HG03175 (cell line): ENCODE measurements around the gene CCDC174.
"Not testable (repeated sequence)": the region's sequence is repeated elsewhere in the genome, so short reads cannot be mapped to it uniquely, and the experiment has no call there.

Experiments used
- ATAC-seq: cut with Tn5 transposase; IDR thresholded peaks from one replicate; pipeline ENCODE4 v1.9.1; 2021; ENCODE audit warnings: mild to moderate bottlenecking, moderate library complexity; ENCODE audit not compliant: unreplicated experiment

Gene CCDC174

DNA sequence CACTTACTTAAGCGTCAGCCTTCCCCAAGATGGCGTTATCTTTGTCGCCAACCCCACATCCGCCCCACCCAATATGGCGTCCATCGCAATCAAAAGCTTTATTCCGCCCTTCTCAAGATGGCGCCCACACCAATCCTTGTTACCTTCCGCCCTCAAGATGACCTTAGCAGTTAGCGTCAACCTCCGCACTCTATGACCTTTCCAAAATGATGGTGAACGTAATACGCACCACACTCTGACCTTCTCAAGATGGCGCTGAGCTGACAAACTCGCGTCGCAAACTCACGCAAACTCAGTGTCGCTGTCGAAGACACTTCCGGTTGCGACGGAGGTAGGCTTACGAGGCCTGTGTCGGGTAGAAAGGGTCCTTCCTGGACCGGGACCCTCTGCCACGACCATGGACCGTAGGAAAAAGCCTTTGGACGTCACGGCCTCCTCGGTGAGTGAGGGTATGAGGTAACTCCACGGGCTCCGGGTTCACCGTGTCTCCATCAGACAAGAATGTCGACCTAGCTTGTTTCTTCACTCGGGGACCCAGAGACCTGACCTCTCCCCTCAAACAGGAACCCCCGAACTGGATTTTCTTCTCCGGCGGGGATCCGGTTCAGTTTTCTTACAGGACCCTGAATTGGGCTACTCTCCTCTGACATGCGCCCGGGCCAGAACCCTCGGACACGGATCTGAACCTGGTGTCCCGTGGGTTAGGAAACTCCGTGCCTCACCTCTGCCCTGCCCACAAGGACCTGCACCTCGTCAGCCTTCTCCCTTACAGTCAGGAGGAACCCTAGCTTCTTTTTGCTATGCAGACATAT, at the start of gene CCDC174:
CCDC174 (plus strand) TSS at position 323 of the 812 bp plus-strand sequence; CDS start at position 398, 75 bp downstream.
- ATAC-seq: peak; percentile 99

DNA sequence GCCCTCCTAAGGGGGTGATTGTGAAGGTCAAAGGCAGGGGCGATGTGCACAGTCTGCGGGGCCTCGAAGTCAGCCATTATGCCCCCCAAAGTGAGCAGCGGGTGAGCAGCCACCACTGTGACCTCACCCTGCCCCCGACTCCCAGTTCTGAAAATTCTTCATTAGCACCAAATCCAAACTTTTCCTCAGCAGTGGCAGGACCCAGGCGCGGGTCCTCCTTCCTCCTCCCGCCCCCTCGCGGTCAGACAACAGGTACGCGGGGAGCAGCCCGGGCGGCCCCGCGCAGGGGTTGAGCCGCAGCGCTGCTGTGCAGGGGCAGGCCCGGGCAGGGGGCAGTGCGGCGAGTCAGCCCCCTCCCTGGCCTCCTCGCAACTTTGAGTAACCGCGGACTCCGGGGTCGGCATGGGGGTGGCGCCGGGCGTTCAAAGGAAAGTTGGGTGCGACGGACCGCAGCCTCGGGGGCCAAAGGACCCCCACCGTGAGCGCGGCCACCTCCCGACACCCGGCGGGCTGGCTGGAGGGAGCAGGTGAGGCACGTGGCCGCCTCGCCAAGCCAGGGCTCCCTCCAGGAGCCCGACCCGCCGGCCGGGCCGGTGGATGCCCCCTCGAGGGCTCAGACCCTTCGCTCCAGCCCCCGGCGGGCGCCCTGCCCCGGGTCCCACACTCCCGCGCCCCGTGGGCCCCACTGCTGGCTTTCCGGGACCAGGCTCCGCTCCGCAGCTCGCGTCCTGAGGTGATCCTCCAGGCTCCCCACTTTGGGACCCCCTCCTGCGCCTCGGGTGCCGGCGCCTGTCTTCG, 49.4 kb upstream of the CCDC174 start:
- no peak for ATAC-seq

DNA sequence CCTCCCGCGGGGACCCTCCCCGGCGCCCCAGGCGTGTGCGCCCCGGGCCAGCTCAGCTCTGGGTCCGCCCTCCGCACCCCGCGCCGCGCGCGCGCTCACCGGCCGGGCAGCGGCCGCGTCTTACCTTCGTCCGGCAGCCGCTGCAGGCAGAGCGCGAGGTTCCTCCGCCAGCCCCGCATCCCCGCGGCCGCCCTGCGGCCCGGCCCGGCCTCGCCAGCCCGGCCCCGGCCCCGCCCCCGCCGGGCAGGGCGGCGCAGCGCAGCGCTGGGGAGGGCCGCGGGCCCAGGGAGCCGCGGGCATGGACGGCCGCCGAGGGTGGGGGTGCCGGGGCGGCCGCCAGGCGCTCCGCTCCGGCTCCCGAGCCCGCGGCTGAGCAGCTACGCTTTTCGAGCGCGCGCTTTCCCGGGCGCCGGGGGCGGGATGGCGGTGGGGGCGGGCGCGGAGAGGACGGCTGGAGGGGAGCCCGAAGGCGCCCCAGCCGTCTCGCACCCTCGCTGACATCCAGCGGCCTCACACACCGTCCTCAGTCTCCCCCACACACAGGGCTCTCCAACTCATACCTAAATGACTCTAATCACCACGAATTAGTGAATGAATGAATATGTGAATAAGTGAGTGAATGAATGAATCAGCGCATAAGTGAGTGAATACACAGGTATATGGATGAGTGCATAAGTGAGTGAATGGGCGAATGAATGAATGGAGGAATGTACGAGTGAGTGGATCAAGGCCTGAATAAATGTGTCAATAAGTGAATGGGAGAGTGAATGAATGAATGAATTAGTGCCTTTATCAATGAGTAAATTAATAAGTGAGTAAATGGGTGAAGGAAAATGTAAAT, 48.5 kb upstream of the CCDC174 start:
- no peak for ATAC-seq

DNA sequence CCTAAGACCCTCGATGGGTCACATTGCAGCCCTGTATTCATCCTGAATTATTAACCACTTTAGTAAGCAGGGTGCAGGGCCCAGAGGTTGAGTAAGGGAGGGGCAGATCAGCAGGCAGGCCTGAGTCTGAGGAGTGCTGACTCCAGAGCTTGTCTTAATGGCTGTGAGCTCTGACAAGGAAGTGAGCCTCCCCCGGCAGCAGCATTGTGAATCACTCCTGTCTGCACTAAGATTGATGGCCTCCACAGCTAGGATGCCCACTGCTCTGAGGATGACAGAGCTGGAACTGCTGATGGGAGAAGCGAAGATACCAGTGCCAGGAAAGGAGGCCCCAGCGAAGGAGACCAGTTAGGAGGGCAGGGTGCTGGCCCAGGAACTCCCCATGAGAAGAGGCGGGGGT, 46.5 kb upstream of the CCDC174 start:
- no peak for ATAC-seq

DNA sequence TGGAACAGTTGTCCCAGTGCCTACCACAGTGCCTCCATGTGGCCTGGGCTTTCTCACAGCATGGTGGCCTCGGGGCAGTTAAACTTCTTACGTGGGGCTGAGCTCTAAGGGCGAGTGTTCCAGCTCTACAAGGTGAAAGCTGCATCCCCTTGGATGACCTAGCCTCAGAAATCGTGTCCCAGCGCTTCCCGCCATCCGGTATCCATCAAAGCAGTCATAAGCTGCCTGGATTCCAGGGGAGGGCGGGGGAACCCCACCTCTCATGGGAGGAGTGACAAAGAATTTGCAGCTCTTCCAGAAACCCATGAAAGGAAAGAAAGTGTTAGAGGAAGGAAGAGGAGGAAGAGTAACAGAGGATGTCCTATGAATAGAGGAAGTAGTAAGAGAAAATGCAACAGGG, 45.8 kb upstream of the CCDC174 start:
- no peak for ATAC-seq

DNA sequence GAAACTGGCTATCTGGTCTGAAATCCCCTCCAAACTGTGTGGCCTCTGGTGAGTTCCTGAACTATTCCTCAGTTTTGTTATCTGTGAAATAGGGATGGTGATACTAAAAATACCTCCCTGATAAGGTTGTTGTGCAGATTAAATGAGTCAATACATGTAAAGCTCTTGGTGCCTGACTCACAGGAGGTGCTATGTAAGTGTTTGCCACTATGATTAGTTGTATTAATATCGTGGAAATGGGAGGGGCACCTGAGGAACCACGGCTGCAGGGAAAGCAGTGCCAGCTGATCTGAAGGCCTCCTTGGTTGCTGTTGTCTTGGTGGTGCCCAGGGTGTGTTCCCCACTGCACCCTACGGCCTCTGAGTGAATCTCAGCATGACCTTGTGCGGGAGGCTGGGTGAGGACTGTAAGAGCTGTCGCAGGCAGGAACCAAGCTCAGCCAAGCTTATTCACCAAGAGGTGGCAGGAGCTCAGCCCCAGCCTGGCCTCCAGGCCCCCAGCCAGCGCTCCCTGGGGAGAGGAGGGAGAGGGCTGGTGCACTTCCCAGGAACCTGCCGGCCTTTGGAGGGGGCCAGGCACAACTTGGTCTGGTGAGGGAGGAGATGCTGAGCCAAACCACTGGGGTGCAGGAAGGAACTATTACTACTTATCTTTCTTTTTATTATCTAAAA, 44.8 kb upstream of the CCDC174 start:
- ATAC-seq: no peak

DNA sequence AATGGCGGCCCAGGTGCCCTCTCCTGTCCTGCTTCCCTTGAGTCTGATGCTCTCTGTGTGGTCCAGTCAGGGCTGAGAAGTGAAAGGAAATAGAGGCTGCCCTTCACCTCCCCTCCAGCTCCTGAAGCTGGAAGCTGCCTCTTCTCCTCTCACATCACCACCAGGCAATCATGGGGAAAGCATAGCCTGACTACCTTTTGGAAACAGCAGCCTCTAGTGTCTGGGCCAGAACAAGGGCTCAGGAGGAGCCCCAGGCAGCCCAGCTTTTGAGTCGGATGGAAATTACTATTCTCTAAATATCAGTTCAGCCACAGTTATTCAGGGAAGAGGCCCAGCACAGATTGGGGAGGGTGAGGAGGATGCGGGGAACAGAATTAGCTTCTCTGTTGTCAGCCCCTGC, 43.3 kb upstream of the CCDC174 start:
- no peak for ATAC-seq

DNA sequence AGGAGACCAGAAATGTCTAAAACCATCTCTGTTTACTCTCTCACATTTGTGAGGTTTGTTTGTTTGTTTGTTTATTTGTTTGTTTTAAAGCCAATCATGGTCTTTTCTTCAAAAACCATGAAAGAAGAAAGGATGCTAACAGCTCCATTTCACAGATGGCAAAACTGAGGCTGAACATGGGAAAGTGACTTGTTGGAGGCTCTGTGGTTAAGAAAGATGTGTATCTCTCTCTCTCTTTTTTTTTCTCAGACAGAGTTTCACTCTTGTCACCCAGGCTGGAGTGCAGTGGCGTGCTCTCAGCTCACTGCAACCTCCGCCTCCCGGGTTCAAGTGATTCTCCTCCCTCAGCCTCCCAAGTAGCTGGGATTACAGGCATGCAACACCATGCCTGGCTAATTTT, 42.5 kb upstream of the CCDC174 start:
- ATAC-seq: not testable (repeated sequence)

DNA sequence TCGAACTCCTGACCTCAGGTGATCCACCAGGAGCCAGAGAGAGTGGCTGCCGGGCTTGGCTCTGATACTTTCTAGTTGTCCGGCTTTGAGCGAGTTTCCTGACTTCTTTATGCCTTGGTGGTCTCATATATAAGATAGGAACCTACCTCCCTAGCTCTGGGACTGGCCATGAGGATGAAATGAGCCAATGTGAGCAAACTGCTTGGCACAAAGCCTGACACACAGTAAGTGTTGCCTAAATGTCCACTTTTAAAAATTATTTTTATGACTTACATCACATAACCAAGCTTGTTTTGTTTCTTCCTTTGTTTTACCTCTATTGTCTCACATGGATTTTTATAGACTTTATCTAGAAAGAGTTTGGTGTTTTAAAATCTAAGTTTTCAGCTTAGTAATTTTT, 42.1 kb upstream of the CCDC174 start:
- no peak for ATAC-seq

DNA sequence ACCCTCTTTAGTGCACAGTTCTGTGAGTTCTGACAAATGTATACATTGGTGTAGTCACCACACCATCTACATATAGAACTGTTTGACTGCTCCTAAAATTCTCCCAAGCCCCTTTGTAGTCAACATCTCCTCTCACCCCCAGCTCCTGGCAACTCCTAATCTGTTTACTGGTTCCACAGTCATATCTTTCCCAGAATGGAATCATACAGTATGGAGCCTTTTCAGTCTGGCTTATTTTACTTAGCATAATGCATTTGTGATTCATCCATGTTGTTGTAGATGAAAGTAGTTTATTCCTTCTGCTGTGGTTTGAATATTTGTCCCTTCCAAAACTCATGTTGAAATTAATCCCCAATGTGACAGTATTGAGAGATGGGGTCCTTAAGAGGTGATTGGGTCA, 41.6 kb upstream of the CCDC174 start:
- ATAC-seq: no peak

DNA sequence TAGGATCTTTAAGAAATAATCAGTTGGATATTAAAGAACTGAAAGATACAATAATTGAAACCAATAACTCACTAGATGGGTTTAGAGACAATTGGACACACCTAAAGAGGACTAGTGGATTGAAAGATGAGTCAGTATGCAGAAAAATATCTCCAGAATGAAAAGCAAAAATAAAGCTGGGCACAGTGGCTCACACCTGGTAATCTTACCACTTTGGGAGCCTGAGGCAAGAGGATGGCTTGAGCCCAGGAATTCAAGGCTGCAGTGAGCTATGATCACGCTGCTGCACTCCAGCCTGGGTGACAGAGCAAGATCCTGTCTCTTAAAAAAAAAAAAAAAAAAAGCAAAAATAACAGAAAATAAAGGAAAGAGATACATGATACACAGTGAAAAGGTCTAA, 37.4 kb upstream of the CCDC174 start:
- ATAC-seq: no peak

DNA sequence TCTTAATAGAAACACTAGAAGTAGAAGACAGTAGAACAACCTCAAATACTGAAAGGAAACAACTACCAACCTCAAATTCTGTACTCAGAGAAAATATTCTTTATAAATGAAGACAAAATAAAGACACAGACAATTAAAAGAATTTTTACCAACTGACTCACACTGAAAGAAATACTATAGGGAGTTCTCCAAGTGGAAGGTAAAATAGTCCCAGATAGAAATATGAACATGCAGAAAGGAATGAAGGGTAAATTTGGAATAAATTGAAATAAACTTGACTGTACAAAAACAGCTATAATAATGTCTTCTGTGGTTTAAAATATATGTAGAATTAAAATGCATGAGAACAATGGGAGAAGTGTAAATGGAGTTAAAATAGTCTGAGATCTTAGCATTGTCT, 36.7 kb upstream of the CCDC174 start:
- no peak for ATAC-seq

DNA sequence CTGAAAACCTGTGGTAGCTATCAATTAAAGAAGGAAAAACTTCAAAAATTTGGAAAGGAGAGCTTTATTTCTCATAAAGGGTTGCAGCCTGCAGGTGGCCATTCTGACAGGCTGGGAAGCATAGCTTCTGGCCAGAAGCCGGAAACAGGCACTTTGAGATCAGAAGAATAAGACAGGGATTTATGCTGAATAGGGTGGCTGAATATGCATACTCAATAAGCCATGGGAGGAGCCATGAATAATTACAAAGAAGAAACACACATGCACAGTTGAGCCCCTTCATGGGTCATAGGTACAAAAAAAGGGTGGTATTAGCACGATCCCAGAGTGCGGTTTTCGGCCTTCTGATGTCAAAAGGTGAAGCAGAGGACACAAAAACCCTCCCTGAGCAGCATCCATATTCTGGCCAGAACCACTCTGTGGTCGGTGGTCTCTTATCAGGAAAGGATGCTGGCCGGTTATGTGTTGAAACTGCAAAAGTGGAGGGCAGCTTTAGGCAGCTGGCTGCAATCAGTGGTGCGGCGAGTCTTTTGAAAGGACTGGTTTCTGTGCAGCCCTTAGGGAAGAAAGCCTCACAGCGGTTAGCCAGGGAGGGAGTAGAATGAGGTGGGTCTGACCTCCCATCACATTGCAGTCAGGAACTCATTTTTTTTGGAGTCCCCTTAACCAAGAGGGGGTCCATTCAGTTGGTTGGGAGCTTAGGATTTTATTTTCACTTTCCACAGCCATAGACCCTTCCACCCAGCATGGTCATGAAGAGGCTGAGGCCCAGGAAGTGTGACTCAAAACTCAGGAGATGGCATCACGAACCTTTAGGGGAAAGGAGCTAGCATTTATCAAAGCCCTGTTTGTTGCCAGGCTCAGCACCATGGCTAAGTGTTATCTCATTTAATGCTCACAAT, 34.7 kb upstream of the CCDC174 start:
- ATAC-seq: no peak

DNA sequence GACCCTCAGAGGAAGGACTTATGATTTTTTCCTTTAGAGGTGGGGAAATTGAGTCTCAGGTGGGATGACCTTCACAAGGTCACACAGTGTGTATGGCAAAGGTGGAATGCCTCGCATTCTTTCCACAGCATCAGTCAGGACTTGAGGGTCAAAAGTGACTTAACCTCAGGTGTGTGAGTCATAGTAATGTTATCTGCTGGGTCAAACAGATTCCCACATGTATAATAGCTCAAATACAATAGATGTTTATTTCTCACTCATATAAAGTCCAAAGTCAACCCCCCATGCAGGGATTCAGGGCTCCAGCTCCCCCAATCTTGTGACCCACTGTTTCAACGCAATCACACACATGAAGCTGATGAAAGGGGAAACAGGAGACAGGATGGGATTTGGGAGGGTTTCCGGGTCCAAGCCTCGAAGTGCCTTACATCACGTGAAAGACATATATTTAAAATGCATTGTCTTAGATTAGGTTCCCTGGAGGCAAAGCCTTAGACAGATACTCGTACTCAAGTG, 34.0 kb upstream of the CCDC174 start:
- no peak for ATAC-seq

DNA sequence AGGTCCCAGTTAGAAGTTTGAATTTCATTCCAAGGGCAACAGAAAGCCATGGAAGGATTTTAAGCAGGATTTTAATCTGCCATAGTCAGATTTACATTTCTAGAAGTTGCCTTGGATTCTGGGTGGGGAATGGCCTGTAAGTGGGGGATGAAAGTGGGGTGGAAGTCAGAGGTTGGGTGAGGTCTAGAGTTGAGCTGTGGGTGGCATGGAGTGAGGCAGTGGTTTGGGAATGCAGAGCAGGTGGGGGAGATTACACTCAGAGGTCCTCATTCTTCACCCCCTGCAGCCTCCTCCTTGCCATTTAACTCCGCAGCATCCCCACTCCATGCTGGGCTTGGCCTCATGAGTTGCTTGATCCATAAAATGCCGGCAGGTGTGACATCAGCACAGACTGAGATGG, 32.0 kb upstream of the CCDC174 start:
- ATAC-seq: no peak

DNA sequence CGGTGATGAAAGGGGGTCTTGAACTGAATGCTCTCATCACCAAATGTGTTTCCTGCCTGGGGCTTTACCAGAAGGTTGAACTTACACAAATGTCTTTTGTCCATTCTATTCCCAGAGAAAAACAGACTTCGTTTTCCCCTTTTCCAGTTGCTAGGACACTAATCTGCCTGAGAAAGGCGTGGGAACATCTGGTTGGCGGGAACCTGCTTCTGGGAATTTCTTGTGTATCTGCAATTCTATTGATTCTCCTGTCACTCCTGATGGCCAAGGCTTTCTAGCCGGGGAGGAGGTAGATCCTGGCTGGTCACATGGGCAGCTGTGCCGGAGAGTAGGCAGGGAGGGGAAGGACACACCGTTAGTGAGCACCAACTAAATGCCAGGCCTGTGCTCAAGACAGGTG, 31.1 kb upstream of the CCDC174 start:
- ATAC-seq: no peak

DNA sequence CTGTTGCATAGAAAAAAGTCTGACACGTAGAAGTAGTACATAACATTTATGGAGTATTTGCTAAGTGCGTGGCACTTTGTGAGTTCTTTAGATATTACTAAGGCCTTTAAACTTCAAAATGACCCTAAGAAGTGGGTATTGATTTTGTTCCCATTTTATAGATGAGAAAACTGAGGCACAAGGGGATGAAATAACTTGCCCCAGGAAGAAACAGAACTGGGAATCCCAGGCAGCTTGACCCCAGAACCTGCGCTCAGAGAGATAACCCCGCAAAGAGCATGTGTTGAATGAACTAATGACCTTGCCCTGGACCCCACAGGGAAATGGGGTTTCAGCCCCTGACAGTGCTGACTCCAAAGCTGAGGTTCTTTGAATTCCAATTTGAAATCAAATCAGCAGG, 30.5 kb upstream of the CCDC174 start:
- no peak for ATAC-seq

DNA sequence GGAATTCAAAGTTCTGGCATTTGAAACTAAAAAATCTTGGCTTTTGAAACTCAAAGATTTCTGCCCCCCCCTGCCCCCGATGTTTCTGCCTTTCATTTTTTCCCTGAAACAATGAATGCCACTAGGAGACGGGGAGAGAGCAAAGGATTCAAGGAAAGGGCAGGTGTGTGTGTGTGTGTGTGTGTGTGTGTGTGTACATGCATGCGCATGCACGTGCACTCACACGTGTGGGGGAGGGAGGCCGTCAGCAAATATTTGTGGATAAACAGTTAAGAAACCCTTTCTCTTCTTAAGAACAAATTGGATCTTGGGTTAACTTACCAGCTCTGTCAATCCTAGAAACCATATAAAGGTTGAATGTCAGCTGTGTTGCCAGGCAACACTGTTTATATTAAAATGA, 29.2 kb upstream of the CCDC174 start:
- ATAC-seq: no peak

DNA sequence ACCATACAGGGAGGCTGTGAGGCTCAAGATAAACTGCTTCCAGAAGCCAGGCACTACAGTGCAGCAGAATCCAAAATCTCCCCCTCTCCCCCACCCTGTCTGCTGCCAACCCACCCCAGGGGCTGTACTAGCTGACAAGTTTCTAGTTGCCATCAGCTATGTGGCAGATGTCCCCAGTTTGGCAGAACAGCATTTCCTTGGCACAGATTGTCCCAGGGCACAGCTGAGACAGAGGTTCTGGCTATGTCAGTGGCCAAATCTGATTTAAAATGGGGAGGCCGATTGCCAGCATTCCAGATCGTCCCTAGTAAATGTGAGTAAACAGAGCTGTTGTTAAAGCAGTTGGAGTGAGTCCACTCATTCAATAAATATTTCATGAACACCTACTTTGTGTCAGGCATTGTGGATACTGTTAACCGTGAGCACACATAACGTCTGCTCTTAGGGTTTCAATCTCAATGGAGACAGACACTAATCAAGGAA, 28.0 kb upstream of the CCDC174 start:
- no peak for ATAC-seq
